Fibroblast of peridontal ligament (primary cell): ENCODE measurements around the gene TPST1.

Source experiments
- DNase-seq: peaks from one replicate; pipeline ENCODE4 v3.0.0-alpha.2; 2010; ENCODE audit errors: extremely low read depth

The TPST1 gene

GRCh38 chr7:66238773-66239466 is 33.8 kb downstream of the TPST1 start:
- DNase-seq = no peak

- no peak for DNase-seq
Measured at GRCh38 chr7:66239467-66239856, 34.3 kb downstream of the TPST1 start.

- DNase-seq = no peak
Measured at GRCh38 chr7:66245008-66245407, 39.9 kb downstream of the TPST1 start.

GRCh38 chr7:66246554-66247171 is 41.5 kb downstream of the TPST1 start:
- no peak for DNase-seq

- DNase-seq = no peak
Measured at GRCh38 chr7:66247380-66248078, 42.4 kb downstream of the TPST1 start.

- DNase-seq = peak; percentile 40
Measured at GRCh38 chr7:66250711-66251110, 45.6 kb downstream of the TPST1 start.

- DNase-seq = peak; percentile 60
Measured at GRCh38 chr7:66255534-66256100, 50.5 kb downstream of the TPST1 start.

GRCh38 chr7:66256281-66256680 is 51.1 kb downstream of the TPST1 start:
- DNase-seq = no peak

- DNase-seq = no peak
Measured at GRCh38 chr7:66257481-66257880, 52.3 kb downstream of the TPST1 start.

GRCh38 chr7:66258409-66258808 is 53.3 kb downstream of the TPST1 start:
- DNase-seq = peak; percentile 52

GRCh38 chr7:66261941-66262340 is 56.8 kb downstream of the TPST1 start:
- DNase-seq = no peak

- no peak for DNase-seq
Measured at GRCh38 chr7:66263936-66264335, 58.8 kb downstream of the TPST1 start.

- DNase-seq = peak; percentile 34
Measured at GRCh38 chr7:66265566-66265965, 60.4 kb downstream of the TPST1 start.

GRCh38 chr7:66267249-66267648 is 62.1 kb downstream of the TPST1 start:
- peak; percentile 98 for DNase-seq

GRCh38 chr7:66269978-66270377 is 64.8 kb downstream of the TPST1 start:
- DNase-seq = no peak

- no peak for DNase-seq
Measured at GRCh38 chr7:66272321-66272720, 67.2 kb downstream of the TPST1 start.

- DNase-seq = no peak
Measured at GRCh38 chr7:66276363-66276762, 71.2 kb downstream of the TPST1 start.

- DNase-seq = peak; percentile 69
Measured at GRCh38 chr7:66277492-66277891, 72.4 kb downstream of the TPST1 start.

GRCh38 chr7:66279912-66280311 is 74.8 kb downstream of the TPST1 start:
- DNase-seq = no peak

- DNase-seq = peak; percentile 98
Measured at GRCh38 chr7:66281678-66282590, 76.8 kb downstream of the TPST1 start.

- DNase-seq = no peak
Measured at GRCh38 chr7:66282591-66282935, 77.4 kb downstream of the TPST1 start.
